Duodenal mucosa (tissue), 2 donors: ENCODE data around the gene AK9.
"Not testable (repeated sequence)": the region's sequence is repeated elsewhere in the genome, so short reads cannot be mapped to it uniquely, and the experiment has no call there.

ENCODE experiments used
- H3K27ac ChIP-seq: one replicate; pipeline ENCODE4 v1.7.0; 2013; ENCODE audit warnings: low read depth, low read length
- H3K27me3 ChIP-seq, 2 donors: one replicate each; pipeline ENCODE4 v1.7.0; 2013; ENCODE audit warnings: low read length in 2 of 2, control low read depth in 1 of 2; ENCODE audit not compliant: insufficient read depth in 2 of 2, control insufficient read depth in 1 of 2
- H3K36me3 ChIP-seq, 2 donors: one replicate each; pipeline ENCODE4 v1.7.0; 2013; ENCODE audit warnings: low read length in 2 of 2, control low read depth in 1 of 2; ENCODE audit not compliant: insufficient read depth in 2 of 2, control insufficient read depth in 1 of 2
- H3K4me1 ChIP-seq, 2 donors: one replicate each; pipeline ENCODE4 v1.7.0; 2013; ENCODE audit warnings: low read length in 2 of 2, control low read depth in 1 of 2; ENCODE audit not compliant: insufficient read depth in 2 of 2, control insufficient read depth in 1 of 2
- H3K4me3 ChIP-seq, 2 donors: one replicate each; pipeline ENCODE4 v1.7.0; 2013; ENCODE audit warnings: low read length in 2 of 2, low read depth in 1 of 2
- H3K9ac ChIP-seq, 2 donors: one replicate each; pipeline ENCODE4 v1.7.0; 2013; ENCODE audit warnings: low read length in 2 of 2, low read depth in 1 of 2
- H3K9me3 ChIP-seq, 2 donors: one replicate each; pipeline ENCODE4 v1.7.0; 2013; ENCODE audit warnings: low read length in 2 of 2, control low read depth in 1 of 2; ENCODE audit not compliant: control insufficient read depth in 1 of 2

AK9 gene

DNA sequence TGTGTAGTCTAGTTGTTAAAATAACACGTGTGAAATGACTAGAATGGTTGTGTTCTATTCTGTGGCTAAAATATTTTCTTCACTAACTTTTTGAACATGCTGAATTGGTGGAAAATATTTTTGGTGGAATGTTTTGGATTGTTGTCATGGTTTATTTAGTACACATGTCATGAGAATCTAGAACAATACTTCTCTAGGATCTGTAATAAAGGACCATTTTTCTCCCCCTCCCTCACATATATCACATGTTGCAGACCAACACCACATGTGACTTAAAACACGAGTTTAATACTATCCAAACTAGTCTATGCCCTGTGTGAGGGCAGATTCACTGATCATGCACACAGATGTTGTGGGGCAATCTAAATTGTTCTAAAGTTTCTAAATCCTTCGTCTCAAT is 29.3 kb upstream of the AK9 start:
- H3K27me3 ChIP-seq: no peaks in the 10 kb centered on the region
- no peaks in the 10 kb centered on the region for H3K4me1 ChIP-seq
- H3K4me3 ChIP-seq: no peak overlapping the region
- H3K9ac ChIP-seq: no peak overlapping the region
- no peak overlapping the region for H3K27ac ChIP-seq
- H3K36me3 ChIP-seq: peaks cover 3% of the 10 kb centered on the region in 2 donors
- H3K9me3 ChIP-seq: peaks cover 0 to 2% of the 10 kb centered on the region in 2 donors

DNA sequence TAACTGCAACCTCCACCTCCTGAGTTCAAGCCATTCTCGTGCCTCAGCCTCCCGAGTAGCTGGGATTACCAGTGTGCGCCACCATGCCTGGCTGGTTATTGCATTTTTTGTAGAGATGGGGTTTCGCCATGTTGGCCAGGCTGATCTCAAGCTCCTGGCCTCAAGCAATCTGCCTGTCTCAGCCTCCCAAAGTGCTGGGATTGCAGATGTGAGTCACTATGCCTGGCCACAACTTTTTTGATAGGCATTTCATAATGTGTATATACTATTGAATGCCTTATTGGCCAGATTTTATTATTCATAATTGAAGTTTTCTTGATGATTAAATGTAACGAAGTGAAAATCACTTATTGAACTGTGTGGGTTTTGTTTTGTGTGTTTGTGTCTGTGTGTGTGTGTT is 28.0 kb upstream of the AK9 start:
- H3K36me3 ChIP-seq: peaks cover 3% of the 10 kb centered on the region in 2 donors
- no peak overlapping the region for H3K27ac ChIP-seq
- H3K9ac ChIP-seq: no peak overlapping the region

DNA sequence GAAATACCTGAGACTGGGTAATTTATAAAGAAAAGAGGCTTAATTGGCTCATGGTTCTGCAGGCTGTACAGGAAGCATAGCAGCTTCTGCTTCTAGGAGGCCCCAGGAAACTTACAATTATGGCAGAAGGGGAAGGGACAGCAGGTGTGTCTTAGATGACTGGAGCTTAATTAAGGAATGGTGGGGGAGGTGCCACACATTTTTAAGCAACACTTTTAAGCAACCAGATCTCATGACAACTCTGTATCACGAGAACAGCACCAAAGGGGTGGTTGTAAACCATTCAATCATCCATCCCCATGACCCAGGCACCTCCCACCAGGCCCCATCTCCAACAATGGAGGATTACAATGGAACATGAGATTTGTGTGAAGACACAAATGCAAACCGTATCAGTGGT is 27.0 kb upstream of the AK9 start:
- H3K27ac ChIP-seq: no peak overlapping the region
- no peaks in the 10 kb centered on the region for H3K4me1 ChIP-seq
- H3K9ac ChIP-seq: no peak overlapping the region
- peaks cover 3% of the 10 kb centered on the region in 2 donors for H3K36me3 ChIP-seq
- H3K9me3 ChIP-seq: no peaks in the 10 kb centered on the region
- no peaks in the 10 kb centered on the region for H3K27me3 ChIP-seq
- H3K4me3 ChIP-seq: no peak overlapping the region

More for the DNA sequence above, 28.0 kb upstream of the AK9 start:
- no peaks in the 10 kb centered on the region for H3K4me1 ChIP-seq
- no peaks in the 10 kb centered on the region for H3K27me3 ChIP-seq
- no peak overlapping the region for H3K4me3 ChIP-seq
- no peaks in the 10 kb centered on the region for H3K9me3 ChIP-seq

DNA sequence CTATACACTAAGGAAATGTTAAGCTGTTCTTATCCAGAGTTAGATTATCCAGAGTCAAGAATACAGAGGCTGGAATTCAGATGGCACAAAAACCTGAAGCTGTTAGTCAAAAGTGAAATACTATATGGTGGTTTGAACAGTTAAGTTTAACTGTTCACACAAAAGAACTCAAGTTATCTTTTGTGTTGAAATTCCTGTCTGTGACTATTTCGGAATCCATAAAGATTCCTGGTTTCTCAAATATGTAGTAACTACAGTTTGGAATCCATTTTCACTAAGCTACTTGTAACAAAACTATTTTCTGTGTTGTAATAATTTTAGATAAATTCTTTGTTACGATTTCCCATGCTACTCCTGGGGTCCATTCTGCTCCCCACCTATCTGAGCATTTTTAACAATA is 24.6 kb upstream of the AK9 start:
- Histone ChIP-seq H3K9me3 (no peaks in the 10 kb centered on the region), H3K27me3 (no peaks in the 10 kb centered on the region), H3K36me3 (peaks cover 3% of the 10 kb centered on the region in 2 donors), H3K4me3 (no peak overlapping the region), H3K4me1 (no peaks in the 10 kb centered on the region), H3K9ac (no peak overlapping the region), H3K27ac (no peak overlapping the region)

DNA sequence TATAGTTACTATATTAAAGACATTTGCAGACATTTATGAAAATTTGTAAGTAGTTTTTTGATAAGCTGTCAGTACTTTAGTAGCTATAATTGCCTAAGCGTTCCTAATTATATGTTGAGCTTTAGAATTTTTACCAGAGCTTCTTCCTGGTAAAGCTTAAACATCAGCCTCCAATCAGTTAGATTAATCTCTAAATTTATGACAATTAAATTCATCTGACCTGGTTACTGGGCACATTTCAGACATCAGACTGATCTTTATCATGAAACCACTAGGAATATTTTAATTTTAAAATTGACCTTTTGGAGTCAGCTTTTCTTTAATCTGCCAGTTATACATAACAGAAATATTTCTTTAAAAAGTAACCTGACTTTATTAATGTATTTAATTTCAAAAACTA is 23.6 kb upstream of the AK9 start:
- Histone ChIP-seq H3K4me3 (no peak overlapping the region), H3K36me3 (peaks cover 0 to 3% of the 10 kb centered on the region in 2 donors), H3K27me3 (no peaks in the 10 kb centered on the region), H3K27ac (no peak overlapping the region), H3K9me3 (no peaks in the 10 kb centered on the region), H3K9ac (no peak overlapping the region), H3K4me1 (no peaks in the 10 kb centered on the region)

DNA sequence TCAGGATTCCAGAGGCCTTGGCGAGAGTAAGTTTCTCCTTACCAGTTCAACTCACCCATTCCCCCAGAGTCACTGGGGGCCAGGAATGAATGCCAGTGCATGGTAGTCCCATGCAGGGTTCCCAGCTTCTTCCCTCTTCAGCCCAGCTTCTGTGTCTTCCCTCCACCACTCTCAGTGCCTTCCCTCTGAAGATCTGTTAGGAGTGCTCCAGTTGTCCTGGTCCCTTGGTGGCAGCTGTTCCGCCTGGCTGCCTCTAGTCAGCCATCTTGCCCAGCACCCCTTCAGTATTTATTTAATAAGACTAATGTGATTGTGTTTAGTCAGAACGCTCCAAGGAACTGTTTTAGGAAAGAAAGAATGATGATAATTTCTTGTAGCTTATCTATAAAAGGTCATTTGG is 23.2 kb upstream of the AK9 start:
- Histone ChIP-seq H3K27ac (no peak overlapping the region), H3K36me3 (peaks cover 0 to 3% of the 10 kb centered on the region in 2 donors), H3K9me3 (no peaks in the 10 kb centered on the region), H3K27me3 (no peaks in the 10 kb centered on the region), H3K4me1 (no peaks in the 10 kb centered on the region), H3K4me3 (no peak overlapping the region), H3K9ac (no peak overlapping the region)

DNA sequence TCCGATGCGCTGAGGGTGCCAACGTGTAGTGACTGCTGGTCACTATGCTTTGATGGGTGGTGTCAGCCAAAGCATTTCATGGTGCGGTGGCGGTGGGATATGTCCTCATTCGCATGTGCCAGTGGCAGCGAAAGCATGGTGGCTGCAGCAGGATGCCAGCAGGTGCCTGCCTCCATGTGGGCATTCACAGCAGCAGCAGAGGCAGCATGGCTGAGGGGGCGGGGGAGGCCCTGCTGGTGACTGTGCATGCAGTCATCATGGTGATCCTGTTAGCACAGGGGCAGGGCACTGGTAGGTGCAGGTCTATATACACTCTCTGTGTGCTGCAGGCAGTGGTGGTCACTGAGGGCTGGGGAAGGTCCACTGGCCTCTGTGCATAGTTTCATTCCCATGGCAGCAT is 22.1 kb upstream of the AK9 start:
- no peaks in the 10 kb centered on the region for H3K4me1 ChIP-seq
- H3K4me3 ChIP-seq: no peak overlapping the region
- H3K36me3 ChIP-seq: peaks cover 0 to 3% of the 10 kb centered on the region in 2 donors
- H3K27me3 ChIP-seq: no peaks in the 10 kb centered on the region
- H3K27ac ChIP-seq: no peak overlapping the region
- no peaks in the 10 kb centered on the region for H3K9me3 ChIP-seq
- no peak overlapping the region for H3K9ac ChIP-seq

DNA sequence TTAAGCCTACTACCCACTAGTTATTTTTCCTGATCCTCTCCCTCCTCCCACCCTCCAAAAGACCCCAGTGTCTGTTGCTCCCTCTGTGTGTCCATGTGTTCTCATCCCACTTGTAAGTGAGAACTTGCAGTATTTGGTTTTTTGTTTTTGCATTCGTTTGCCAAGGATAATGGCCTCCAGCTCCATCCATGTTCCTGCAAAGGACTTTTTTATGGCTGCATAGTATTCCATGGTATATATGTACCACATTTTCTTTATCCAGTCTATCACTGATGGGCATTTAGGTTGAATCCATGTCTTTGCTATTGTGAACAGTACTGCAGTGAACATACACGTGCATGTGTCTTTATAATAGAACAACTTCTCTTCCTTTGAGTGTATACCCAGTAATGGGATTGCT is 17.1 kb upstream of the AK9 start:
- H3K4me1 ChIP-seq, H3K36me3 ChIP-seq, H3K27ac ChIP-seq, H3K27me3 ChIP-seq, H3K9me3 ChIP-seq, H3K9ac ChIP-seq, H3K4me3 ChIP-seq: not testable (repeated sequence)

DNA sequence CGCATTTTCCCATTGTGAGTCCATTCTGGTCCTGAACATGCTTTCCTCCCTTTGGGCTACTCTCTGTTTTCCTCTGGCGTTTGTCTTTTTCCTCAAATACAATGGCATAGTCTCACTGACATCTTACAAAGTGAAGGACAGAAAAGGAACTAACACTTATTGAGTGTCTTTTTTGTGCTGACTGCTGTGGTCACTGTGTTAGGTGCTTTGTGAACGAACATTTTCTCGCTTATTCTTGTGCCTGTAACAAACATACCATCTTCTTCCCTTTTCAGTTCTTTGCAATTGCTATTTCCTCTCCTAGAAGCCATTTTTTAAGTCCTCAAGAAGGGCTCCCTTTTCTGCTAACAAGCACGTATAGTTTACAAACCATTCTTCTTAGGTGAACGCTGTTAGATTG is 15.5 kb upstream of the AK9 start:
- Histone ChIP-seq H3K9ac (no peak overlapping the region), H3K9me3 (no peaks in the 10 kb centered on the region), H3K4me3 (no peak overlapping the region), H3K4me1 (no peaks in the 10 kb centered on the region), H3K27me3 (no peaks in the 10 kb centered on the region), H3K27ac (no peak overlapping the region), H3K36me3 (no peaks in the 10 kb centered on the region)

DNA sequence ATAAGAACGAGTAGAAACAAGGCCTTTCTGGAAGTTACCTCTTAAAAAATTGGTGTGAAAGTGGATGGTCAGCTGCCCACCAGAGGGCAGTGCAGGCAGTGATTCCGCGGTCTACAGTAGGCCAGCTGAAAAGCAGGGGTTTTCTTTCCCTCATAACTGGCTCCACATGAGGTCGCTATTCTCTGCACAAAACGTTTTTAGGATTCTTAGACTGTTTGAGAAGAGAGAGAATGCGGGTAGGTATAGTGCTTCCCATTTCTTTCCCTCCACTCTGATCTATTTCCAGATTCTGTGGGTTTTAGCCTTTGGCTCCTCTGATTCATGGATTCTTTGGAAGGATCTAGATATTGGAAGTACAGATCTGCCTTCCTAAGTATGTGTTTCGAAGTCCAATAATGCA is 14.3 kb upstream of the AK9 start:
- no peaks in the 10 kb centered on the region for H3K4me1 ChIP-seq
- H3K4me3 ChIP-seq: no peak overlapping the region
- H3K36me3 ChIP-seq: no peaks in the 10 kb centered on the region
- H3K27me3 ChIP-seq: no peaks in the 10 kb centered on the region
- H3K9me3 ChIP-seq: no peaks in the 10 kb centered on the region
- H3K27ac ChIP-seq: no peak overlapping the region
- no peak overlapping the region for H3K9ac ChIP-seq

DNA sequence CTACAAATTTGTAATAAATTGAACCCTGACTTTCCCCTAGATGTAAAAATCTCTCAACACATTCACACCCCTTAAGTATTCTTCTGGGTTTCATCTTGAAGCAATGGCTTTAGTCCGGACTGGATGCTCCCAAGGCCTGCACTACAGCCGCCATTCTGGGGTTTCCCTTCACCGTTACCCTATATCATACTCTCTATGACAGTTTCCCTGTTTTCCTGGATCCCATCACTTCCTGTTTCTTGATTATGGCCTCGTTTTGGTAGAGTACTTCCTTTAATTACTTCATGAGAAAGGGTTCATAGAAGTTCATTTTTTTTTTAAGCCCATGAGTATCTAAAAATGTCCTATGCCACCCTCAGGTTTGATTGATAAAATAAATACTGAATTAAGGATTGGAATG is 11.8 kb upstream of the AK9 start:
- no peaks in the 10 kb centered on the region for H3K27me3 ChIP-seq
- no peak overlapping the region for H3K9ac ChIP-seq
- H3K9me3 ChIP-seq: no peaks in the 10 kb centered on the region
- no peak overlapping the region for H3K27ac ChIP-seq
- no peak overlapping the region for H3K4me3 ChIP-seq
- no peaks in the 10 kb centered on the region for H3K4me1 ChIP-seq
- no peaks in the 10 kb centered on the region for H3K36me3 ChIP-seq
